GM18861 (cell line): Measurements from ENCODE around the gene TNFRSF13B.
"Not testable (repeated sequence)": the region's sequence is repeated elsewhere in the genome, so short reads cannot be mapped to it uniquely, and the experiment has no call there.

Experiments used
- ATAC-seq: cut with Tn5 transposase; IDR thresholded peaks from one replicate; pipeline ENCODE4 v1.9.1; 2021; ENCODE audit not compliant: unreplicated experiment

TNFRSF13B gene

DNA sequence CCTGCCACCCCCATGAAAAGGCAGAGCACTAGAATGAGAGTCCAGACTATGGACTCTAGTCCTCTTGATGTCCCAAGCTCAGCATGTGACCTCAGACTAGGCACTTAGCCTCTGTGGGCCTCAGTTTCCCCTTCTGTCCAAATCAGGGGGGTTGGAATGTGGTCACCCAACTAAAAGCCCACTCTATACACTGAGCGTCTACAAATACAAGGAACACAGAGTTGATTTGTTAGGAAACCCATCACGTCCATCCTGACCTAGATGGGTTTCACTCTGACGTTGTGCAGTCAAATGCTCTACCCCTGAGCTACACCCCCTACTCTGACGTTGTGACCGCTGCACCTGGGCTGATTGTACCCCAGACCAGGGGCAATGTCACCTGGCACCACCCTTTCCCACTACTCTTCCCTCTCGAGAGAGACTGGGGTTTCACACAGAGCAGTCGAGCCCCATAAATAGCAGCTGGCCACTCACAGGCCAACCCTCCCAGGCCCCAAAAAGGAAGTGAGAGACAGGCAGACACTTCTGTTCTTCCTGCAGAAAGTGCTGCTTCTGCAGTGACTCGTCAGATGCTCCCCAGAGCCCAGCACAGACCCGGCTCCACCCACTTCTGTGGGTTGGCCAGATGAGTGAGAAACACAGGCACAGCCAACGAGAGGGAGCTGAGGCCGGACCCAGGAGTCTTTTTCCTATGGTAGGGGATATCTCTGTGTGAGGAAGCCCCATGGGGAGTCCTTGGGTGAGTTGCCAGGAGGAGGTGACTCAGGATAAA lies 16.1 kb upstream of the TNFRSF13B start:
- ATAC-seq: peak; percentile 60

- ATAC-seq: no peak
Observed at GRCh38 chr17:16987066-16987829, 15.3 kb upstream of the TNFRSF13B start.

GRCh38 chr17:16986391-16986790 lies 14.5 kb upstream of the TNFRSF13B start:
- ATAC-seq: no peak

DNA sequence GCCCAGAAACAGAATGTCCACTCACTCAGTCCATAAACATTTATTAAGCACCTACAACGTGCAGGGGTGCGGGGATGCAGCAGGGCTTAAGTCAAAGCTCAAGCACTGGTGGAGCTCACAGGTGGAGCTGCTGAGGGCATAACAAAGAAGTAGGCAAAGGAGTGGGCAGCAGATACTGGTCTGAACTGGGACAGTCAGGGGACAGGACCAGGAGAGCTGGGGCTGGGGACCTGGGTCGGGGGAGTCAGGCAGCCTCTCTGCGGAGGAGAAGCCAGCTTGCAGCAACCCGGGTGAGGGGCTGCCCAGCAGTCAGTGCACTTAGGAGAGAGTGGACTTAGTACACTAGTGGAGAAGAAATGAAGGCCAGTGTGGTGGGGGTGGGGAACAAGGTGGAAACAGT lies 10.0 kb upstream of the TNFRSF13B start:
- ATAC-seq: no peak

DNA sequence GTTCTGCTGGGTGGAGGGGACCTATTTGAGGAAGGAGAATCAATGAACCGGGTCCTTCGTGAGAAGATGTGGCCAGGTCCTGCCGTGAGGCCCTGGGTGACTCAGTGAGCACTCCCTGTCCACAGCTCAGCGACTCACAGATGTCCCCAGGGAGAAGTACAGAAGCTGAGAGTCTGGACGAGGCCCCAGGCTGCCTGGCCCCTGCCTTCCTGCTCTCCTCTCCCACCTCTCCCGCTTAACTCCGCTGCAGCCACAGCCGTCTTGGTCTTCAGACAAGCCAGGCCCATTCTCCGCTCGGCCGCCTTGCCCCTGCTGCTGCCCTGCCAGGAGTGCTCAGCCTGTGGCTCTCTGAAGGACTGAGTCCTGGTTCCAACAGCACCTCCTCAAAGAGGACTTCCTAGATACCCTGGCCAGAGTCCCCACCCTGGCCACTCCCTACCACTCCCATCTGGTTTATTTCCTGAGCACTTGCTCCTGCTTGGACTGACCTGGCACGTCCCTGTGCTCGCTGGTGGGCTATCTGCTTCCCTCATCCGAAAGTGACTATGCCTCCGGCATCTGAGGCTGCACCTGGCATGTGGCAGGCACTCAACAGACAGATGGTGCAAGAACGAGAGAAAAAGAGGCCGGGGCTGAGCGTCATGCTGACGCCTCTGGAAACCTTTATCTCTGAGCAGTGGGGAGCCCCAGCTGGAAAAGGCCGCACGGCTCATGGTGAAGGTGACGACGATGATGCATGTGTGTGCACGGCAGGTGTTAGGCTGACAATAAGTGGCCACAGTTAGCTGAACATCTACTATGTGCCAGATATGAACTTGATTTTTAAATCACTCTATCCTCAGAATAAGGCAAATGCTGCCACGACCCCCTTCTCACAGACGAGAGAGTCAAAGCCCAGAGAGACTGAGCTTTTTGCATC lies 9.2 kb upstream of the TNFRSF13B start:
- peak; percentile 43 for ATAC-seq

GRCh38 chr17:16980061-16980460 lies 8.1 kb upstream of the TNFRSF13B start:
- no peak for ATAC-seq

DNA sequence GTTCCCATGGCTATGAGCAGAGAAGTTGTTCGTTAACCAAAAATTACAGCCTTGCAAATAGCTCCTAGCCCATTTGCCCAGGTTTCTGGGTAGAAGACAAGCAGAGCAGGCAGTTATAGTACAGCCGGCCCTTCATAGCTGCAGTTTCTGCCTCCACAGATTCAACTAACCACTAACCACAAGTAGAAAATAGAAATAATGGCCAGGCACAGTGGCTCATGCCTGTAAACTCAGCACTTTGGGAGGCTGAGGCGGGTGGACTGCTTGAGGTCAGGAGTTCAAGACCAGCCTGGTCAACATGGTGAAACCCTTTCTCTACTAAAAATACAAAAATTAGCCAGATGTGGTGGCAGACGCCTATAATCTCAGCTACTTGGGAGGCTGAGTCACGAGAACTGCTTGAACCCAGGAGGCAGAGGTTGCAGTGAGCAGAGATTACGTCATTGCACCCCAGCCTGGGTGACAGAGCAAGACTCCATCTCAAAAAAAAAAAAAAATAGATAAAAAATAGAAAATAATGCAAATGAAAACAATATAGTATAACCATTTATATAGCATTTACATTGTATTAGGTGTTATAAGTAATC lies 7.4 kb upstream of the TNFRSF13B start:
- ATAC-seq: not testable (repeated sequence)

DNA sequence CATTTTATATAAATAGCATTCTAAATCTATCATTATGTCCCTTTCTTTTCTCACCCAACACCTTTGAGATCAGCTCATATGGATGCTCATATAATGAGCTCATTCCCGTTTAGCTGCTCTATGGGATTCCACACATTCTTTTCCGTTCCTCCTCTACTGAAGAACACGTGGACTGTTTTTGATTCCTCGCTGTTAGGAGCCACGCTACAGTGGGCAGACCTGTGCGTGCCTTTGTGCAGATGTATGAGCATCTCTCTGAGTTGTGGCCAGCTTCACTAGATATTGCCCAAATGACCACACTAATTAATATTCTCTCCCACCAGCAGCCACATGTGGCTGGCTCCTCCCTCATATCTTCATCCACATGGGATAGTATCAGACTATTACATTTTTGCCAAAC lies 6.0 kb upstream of the TNFRSF13B start:
- ATAC-seq: no peak

DNA sequence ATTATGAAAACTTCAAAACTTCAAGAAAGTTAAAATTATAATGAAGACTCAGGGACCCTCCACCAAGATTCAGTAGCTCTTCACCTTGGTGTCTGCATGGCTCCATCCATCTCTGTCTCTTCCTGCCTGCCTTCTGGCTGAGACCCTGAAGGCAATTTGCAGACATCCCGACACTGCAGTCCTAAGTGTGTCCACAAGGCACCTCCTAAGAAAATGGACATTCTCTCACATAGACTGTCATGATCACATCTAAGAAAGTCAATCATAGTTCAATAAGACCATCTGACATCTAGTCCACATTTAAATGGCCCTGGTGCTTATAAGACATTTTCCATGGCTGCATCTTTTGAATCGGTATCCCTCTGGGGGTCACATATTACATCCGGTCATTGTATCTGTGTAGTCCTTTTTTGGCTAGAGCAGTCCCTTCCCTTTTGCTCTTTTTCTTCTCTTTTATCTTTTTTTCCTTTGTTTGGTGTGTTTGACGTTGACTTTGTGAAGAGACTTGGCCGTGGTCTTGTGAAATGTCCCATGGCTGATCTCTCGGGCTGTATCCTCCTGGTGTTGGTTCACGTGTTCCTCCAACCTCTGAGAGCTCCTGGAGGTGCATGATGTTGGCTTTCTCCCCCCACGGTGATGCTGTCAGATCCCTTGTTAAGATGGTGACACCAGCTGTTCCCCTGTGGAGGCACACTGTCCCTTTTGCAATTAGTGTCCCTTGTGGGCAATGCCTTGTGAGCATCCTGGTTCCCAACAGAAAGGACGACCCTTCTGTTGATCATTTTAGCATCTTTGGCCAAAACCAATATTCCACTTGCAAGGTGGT lies 5.0 kb upstream of the TNFRSF13B start:
- no peak for ATAC-seq

DNA sequence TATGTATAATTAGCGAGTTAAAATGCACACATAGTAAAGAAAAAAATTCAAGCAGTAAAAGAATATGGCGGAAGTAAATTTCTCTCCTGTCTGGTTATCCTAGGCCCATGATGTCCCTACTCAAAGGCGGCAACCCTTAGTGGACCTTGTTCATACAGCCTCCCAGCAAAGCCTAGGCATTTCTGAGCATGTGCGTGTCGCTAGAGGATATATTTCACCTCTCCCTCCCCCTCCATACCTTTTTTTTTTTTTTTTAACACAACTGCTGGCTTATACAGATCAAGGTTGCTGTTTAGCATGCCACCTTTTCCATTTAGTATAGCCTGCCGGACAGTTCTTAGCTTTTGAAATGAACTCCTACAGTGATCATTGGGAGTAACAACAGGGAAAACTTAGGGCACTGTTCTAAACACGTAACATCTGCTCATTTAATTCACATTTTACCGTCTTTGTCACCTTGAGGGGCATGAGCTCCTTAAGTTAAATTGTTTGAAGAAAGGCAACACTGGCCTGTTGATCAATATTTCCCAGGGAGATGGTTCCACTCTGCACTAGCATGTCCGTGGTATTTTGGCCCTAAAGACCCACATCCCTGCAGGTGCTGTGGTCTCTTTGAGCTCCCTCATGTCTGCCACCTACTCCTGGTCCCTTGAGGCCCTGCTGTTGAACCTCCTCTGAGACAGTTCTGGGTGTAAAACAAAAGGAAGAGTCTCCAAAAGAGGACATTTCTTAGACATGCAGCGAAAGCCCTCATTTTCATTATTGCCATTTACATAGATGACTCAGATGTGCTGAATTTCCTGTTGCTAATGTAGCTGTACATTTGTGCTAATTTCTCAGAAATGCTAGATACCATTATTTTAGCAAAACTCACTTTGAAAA lies 4.1 kb upstream of the TNFRSF13B start:
- peak; percentile 20 for ATAC-seq

DNA sequence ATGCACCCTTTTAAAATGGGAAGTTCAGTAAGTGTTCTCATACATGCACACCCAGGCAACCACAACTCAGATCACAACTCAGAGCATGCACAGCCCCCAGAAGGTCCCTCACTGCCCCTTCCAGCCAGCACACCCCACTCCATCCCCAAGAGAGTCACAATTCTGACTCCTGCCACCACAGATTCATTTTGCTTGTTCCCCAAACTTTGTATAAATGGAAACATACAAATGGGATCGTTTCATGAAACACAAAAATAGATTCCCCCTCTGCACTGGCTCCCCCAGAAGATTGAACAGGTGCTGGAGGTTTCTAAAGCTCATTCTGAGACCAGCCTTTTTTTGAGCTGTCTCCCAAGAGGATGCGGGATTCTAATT lies 3.3 kb upstream of the TNFRSF13B start:
- no peak for ATAC-seq

- no peak for ATAC-seq
Observed at GRCh38 chr17:16974569-16975276, 2.8 kb upstream of the TNFRSF13B start.

- peak; percentile 28 for ATAC-seq
Observed at GRCh38 chr17:16973760-16974540, 2.0 kb upstream of the TNFRSF13B start.

DNA sequence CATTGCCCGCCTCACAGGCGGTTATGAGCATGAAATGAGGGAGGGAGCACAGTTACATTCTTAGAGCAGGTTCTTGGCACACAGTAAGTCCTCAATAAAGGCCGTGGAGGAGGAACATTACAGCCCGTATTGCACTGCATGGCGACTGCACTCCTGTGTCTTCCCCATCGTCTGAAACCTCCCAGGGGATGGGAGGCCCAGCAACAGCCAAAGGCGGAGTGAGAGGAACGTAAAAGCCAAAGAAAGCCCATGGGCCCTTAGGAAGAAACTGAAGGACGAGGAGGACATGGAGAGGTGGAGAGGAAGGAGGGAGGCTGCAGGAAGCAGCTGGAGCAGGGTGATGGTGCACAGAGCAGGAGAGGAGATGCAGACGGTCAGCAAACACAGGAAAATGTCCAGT lies 1.1 kb upstream of the TNFRSF13B start:
- not testable (repeated sequence) for ATAC-seq

DNA sequence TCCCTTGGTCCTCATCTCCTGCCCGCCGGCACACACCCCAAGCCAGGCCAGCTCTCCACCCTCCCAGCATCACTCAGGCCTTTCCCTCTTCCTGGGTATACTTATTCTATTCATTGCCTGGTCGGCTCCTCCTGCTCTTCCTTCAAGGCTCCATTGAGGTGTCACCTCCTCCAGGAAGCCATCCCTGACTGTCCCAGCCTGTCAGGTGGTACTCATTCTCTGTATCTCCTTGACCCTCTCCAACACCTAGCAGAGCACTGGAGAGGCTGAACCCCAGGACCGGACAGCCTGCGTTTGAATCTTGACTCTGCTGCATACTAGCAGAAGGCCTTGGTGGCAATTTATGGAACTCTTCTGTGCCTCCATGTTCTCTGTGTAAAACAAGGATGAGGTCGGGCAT lies 428 bp upstream of the TNFRSF13B start:
- ATAC-seq: no peak

- no peak for ATAC-seq
Observed at GRCh38 chr17:16969931-16970906, 1.7 kb downstream of the TNFRSF13B start.

- no peak for ATAC-seq
Observed at GRCh38 chr17:16968786-16969185, 3.1 kb downstream of the TNFRSF13B start.
